WTC11 (cell line): ENCODE results near the gene SERAC1.

ENCODE experiments used
- CREB1 ChIP-seq: sonication (generic); formaldehyde crosslinking; IDR thresholded peaks from 2 replicates; pipeline ENCODE4 v1.8.0; 2023; ENCODE audit warnings: mild to moderate bottlenecking, missing genetic modification reagents
- FOXJ3 ChIP-seq: sonication (generic); formaldehyde crosslinking; IDR thresholded peaks from 2 replicates; pipeline ENCODE4 v1.9.0; 2021; ENCODE audit warnings: missing genetic modification reagents, mild to moderate bottlenecking, borderline replicate concordance
- FOXP4 ChIP-seq: sonication (generic); formaldehyde crosslinking; IDR thresholded peaks from 2 replicates; pipeline ENCODE4 v1.8.0; 2022; ENCODE audit warnings: mild to moderate bottlenecking, missing genetic modification reagents
- IRF1 ChIP-seq: sonication (generic); formaldehyde crosslinking; IDR thresholded peaks from 2 replicates; pipeline ENCODE4 v1.8.0; 2023; ENCODE audit warnings: missing genetic modification reagents
- JAZF1 ChIP-seq: fragments of 250-450 bp; sonication (Bioruptor Pico); IDR thresholded peaks from 2 replicates; pipeline ENCODE4 v1.9.0; 2021; ENCODE audit warnings: moderate library complexity, mild to moderate bottlenecking, inconsistent platforms
- KAT7 ChIP-seq: sonication (generic); formaldehyde crosslinking; IDR thresholded peaks from 2 replicates; pipeline ENCODE4 v1.8.1; 2023; ENCODE audit warnings: missing genetic modification reagents, mild to moderate bottlenecking, borderline replicate concordance
- NFE2L1 ChIP-seq: sonication (generic); formaldehyde crosslinking; IDR thresholded peaks from 2 replicates; pipeline ENCODE4 v1.8.1; 2023; ENCODE audit warnings: missing genetic modification reagents
- PRDM15 ChIP-seq: sonication (generic); formaldehyde crosslinking; IDR thresholded peaks from 2 replicates; pipeline ENCODE4 v1.8.0; 2022; ENCODE audit warnings: missing genetic modification reagents
- ZNF317 ChIP-seq: sonication (generic); formaldehyde crosslinking; IDR thresholded peaks from 2 replicates; pipeline ENCODE4 v1.8.1; 2023; ENCODE audit warnings: low read depth, mild to moderate bottlenecking, moderate library complexity, missing genetic modification reagents, borderline replicate concordance
- ZNF416 ChIP-seq: fragments of 250-450 bp; sonication (Bioruptor Pico); IDR thresholded peaks from 2 replicates; pipeline ENCODE4 v1.9.0; 2021; ENCODE audit warnings: mild to moderate bottlenecking, inconsistent platforms
- TF ChIP-seq, protein P1 (sequence below): fragments of 200-600 bp; IDR thresholded peaks from 2 replicates; pipeline ENCODE4 v1.8.0; 2022; ENCODE audit warnings: antibody characterized with exemption
- TF ChIP-seq, protein P2 (sequence below): sonication (generic); formaldehyde crosslinking; IDR thresholded peaks from 2 replicates; pipeline ENCODE4 v1.8.1; 2023; ENCODE audit warnings: mild to moderate bottlenecking, missing genetic modification reagents
- TF ChIP-seq, protein P3 (sequence below): sonication (generic); formaldehyde crosslinking; IDR thresholded peaks from 2 replicates; pipeline ENCODE4 v1.8.1; 2023; ENCODE audit warnings: mild to moderate bottlenecking, missing genetic modification reagents, moderate library complexity

DNA sequence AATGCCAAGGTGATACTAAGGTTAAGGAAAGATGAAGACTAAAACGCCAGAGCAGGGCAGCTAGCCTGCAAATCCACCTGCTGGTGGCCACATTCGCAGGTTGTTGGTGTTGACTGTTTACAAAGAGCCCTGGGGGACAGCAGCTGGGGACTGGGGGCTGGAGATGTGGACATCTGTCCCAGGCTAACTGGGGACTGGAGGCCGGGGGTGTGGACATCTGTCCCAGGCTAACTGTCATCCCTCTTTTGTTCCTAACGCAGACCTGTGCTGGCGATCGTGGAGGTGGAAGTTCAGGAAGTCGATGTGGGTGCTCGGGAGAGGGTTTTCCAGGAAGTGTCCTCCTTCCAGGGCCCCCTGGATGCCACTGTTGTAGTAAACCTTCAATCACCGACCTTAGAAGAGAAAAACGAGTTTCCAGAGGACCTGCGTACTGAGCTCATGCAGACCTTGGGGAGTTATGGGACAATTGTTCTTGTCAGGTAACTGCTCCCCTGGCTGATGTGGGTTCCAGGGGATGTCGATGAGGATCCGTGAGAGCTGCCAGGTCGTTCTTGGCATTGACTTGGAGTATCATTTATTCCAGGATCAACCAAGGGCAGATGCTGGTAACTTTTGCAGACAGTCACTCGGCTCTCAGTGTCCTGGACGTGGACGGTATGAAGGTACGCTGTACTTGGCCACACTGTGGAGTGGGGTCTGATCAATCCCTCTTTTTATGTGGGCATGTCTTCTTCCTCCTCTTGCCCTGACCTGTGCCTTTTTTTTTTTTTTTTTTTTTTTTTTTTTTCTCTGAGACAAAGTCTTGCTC is 87.0 kb downstream of the SERAC1 start:
- TF ChIP-seq, protein P1, sequence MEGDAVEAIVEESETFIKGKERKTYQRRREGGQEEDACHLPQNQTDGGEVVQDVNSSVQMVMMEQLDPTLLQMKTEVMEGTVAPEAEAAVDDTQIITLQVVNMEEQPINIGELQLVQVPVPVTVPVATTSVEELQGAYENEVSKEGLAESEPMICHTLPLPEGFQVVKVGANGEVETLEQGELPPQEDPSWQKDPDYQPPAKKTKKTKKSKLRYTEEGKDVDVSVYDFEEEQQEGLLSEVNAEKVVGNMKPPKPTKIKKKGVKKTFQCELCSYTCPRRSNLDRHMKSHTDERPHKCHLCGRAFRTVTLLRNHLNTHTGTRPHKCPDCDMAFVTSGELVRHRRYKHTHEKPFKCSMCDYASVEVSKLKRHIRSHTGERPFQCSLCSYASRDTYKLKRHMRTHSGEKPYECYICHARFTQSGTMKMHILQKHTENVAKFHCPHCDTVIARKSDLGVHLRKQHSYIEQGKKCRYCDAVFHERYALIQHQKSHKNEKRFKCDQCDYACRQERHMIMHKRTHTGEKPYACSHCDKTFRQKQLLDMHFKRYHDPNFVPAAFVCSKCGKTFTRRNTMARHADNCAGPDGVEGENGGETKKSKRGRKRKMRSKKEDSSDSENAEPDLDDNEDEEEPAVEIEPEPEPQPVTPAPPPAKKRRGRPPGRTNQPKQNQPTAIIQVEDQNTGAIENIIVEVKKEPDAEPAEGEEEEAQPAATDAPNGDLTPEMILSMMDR: no peak
- TF ChIP-seq IRF1 (CRISPR knock-in tag) (no peak), ZNF416 (CRISPR knock-in tag) (no peak), NFE2L1 (CRISPR knock-in tag) (no peak), JAZF1 (CRISPR knock-in tag) (no peak), PRDM15 (CRISPR knock-in tag) (no peak), KAT7 (no peak), ZNF317 (no peak), FOXJ3 (CRISPR knock-in tag) (no peak), CREB1 (no peak), FOXP4 (no peak)
- TF ChIP-seq, protein P2, sequence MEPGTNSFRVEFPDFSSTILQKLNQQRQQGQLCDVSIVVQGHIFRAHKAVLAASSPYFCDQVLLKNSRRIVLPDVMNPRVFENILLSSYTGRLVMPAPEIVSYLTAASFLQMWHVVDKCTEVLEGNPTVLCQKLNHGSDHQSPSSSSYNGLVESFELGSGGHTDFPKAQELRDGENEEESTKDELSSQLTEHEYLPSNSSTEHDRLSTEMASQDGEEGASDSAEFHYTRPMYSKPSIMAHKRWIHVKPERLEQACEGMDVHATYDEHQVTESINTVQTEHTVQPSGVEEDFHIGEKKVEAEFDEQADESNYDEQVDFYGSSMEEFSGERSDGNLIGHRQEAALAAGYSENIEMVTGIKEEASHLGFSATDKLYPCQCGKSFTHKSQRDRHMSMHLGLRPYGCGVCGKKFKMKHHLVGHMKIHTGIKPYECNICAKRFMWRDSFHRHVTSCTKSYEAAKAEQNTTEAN (CRISPR knock-in tag): no peak
- TF ChIP-seq, protein P3, sequence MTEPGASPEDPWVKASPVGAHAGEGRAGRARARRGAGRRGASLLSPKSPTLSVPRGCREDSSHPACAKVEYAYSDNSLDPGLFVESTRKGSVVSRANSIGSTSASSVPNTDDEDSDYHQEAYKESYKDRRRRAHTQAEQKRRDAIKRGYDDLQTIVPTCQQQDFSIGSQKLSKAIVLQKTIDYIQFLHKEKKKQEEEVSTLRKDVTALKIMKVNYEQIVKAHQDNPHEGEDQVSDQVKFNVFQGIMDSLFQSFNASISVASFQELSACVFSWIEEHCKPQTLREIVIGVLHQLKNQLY (CRISPR knock-in tag): no peak
